HL-60 (cell line): ENCODE measurements around the gene TFB2M.

Experiments used
- DNase-seq, 2 experiments: peaks; one replicate each; pipeline ENCODE4 v3.0.0-alpha.2; 2010 to 2020; ENCODE audit warnings: low read depth in 1 of 2, low spot score in 1 of 2
- H3K27ac ChIP-seq: fragments of 250-450 bp; sonication (Bioruptor Pico); replicated peaks from 2 replicates; pipeline ENCODE4 v1.5.1; 2020; ENCODE audit warnings: mild to moderate bottlenecking, moderate library complexity
- H3K27me3 ChIP-seq: fragments of 250-450 bp; sonication (Bioruptor Pico); 2 replicates; pipeline ENCODE4 v1.5.1; 2021; ENCODE audit warnings: mild to moderate bottlenecking, moderate library complexity; ENCODE audit not compliant: insufficient read depth, poor library complexity, severe bottlenecking
- H3K4me3 ChIP-seq: replicated peaks from 2 replicates; pipeline ENCODE4 v1.5.1; 2011; ENCODE audit warnings: mild to moderate bottlenecking, control low read depth, low read length; ENCODE audit not compliant: insufficient read depth
- CTCF ChIP-seq: IDR thresholded peaks from one replicate; pipeline ENCODE4 v1.5.1; 2011; ENCODE audit warnings: low read length, control low read depth, inconsistent platforms; ENCODE audit not compliant: insufficient read depth
- GABPA ChIP-seq: IDR thresholded peaks from 2 replicates; pipeline ENCODE4 v1.6.1; 2012; ENCODE audit warnings: low read depth
- POLR2AphosphoS5 ChIP-seq: IDR thresholded peaks from 2 replicates; pipeline ENCODE4 v1.6.1; 2012; ENCODE audit warnings: low read depth
- SPI1 ChIP-seq: IDR thresholded peaks from 2 replicates; pipeline ENCODE4 v1.6.1; 2012; ENCODE audit warnings: low read depth, mild to moderate bottlenecking, borderline replicate concordance
- TF ChIP-seq, protein P1 (sequence below): IDR thresholded peaks from 2 replicates; pipeline ENCODE4 v1.6.1; 2012; ENCODE audit warnings: low read depth; ENCODE audit not compliant: insufficient replicate concordance

TFB2M gene

DNA sequence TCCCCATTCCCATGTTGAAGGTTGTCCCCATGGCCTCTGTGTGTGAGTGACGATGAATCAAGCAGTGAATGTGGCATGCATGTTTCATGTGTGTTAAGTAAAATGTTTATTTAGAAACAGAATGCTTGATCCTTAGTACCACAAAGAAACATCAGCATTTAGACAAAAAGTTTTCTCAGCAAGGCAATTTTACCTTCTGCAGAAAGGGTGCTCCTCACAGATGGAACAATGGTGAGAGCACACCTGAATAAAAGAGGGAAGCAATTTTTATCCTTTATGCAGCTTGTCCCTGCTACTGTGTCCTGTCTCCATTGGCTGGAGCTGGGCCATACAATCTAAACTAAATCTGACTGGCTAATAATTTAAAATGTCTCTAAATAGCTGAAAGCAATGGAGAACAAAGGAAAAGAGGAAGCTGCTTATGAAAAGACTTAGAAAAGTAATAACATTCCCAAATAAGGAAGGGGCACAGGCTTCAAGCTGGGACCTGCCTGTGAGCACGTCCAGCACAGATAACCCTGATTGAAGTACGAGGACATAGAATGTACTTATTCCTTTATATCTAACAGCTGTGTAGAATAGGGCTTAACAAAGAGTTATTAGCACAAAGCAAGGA is 50.6 kb downstream of the TFB2M start:
- TF ChIP-seq GABPA = no peak
- TF ChIP-seq SPI1 = no peak
- no peak for TF ChIP-seq CTCF
- TF ChIP-seq, protein P1, sequence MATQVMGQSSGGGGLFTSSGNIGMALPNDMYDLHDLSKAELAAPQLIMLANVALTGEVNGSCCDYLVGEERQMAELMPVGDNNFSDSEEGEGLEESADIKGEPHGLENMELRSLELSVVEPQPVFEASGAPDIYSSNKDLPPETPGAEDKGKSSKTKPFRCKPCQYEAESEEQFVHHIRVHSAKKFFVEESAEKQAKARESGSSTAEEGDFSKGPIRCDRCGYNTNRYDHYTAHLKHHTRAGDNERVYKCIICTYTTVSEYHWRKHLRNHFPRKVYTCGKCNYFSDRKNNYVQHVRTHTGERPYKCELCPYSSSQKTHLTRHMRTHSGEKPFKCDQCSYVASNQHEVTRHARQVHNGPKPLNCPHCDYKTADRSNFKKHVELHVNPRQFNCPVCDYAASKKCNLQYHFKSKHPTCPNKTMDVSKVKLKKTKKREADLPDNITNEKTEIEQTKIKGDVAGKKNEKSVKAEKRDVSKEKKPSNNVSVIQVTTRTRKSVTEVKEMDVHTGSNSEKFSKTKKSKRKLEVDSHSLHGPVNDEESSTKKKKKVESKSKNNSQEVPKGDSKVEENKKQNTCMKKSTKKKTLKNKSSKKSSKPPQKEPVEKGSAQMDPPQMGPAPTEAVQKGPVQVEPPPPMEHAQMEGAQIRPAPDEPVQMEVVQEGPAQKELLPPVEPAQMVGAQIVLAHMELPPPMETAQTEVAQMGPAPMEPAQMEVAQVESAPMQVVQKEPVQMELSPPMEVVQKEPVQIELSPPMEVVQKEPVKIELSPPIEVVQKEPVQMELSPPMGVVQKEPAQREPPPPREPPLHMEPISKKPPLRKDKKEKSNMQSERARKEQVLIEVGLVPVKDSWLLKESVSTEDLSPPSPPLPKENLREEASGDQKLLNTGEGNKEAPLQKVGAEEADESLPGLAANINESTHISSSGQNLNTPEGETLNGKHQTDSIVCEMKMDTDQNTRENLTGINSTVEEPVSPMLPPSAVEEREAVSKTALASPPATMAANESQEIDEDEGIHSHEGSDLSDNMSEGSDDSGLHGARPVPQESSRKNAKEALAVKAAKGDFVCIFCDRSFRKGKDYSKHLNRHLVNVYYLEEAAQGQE = no peak
- no peak for TF ChIP-seq POLR2AphosphoS5
- H3K27ac ChIP-seq = no peak overlapping the region
- no peaks in the 10 kb centered on the region for H3K27me3 ChIP-seq
- DNase-seq = no peak
- H3K4me3 ChIP-seq = no peak overlapping the region

GRCh38 chr1:246513619-246514343 is 52.3 kb downstream of the TFB2M start:
- H3K27ac ChIP-seq = no peak overlapping the region
- no peak overlapping the region for H3K4me3 ChIP-seq
- DNase-seq = no peak
- TF ChIP-seq, protein P1 = no peak
- no peak for TF ChIP-seq GABPA
- no peaks in the 10 kb centered on the region for H3K27me3 ChIP-seq

DNA sequence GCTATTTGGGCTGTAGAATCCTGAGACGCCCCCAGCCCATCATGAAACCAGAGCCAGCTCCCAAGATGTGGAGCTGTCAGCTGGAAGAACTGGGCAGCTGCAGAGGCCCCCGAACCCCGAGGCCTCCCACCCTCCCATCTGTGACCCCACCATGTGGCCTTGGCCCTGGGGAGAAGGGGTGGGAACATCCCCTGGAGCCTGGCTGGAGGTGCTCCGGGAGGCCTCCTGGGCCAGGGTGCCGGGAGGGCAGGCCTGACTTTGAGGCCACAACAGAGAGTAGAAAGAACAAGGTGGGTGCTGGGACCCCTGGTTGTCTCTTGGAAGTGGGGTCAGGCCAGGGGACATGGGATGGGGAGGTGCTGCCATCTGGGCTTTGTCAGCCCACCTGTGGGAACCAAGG is 53.0 kb downstream of the TFB2M start:
- H3K27ac ChIP-seq = no peak overlapping the region
- TF ChIP-seq SPI1 (no peak), GABPA (no peak), POLR2AphosphoS5 (no peak), CTCF (no peak)
- TF ChIP-seq, protein P1 = no peak
- no peaks in the 10 kb centered on the region for H3K27me3 ChIP-seq
- H3K4me3 ChIP-seq = no peak overlapping the region
- DNase-seq = no peak
